HepG2 (cell line): ENCODE results near the gene DPH1. TPM values are rescaled to one million over a fixed set of nuclear protein-coding genes. Genes with fewer than 3 reads are reported as not detected.

Experiments used
- ARHGAP35 ChIP-seq: sonication (generic); formaldehyde crosslinking; IDR thresholded peaks from 2 replicates; pipeline ENCODE4 v1.9.0; 2022; ENCODE audit warnings: mild to moderate bottlenecking, inconsistent platforms, moderate library complexity, missing genetic modification reagents, borderline replicate concordance
- HINFP ChIP-seq: sonication (generic); formaldehyde crosslinking; IDR thresholded peaks from 2 replicates; pipeline ENCODE4 v1.4.0; 2020; ENCODE audit warnings: low read depth, mild to moderate bottlenecking, missing genetic modification reagents
- MIER3 ChIP-seq: IDR thresholded peaks from 2 replicates; pipeline ENCODE4 v1.6.1; 2016; ENCODE audit warnings: missing compliant biosample characterization, borderline replicate concordance
- ZHX2 ChIP-seq, 2 experiments: sonication (generic) in 1 of 2; formaldehyde crosslinking in 1 of 2; IDR thresholded peaks; 2 replicates each; pipeline versions ENCODE4 v1.6.1 to v1.9.0; 2014 to 2022; ENCODE audit warnings: antibody characterized with exemption in 1 of 2, borderline replicate concordance in 1 of 2, inconsistent platforms in 1 of 2, low read depth in 1 of 2, missing genetic modification reagents in 1 of 2
- ZNF10 ChIP-seq: sonication (generic); formaldehyde crosslinking; IDR thresholded peaks from 2 replicates; pipeline ENCODE4 v1.4.0; 2020; ENCODE audit warnings: mild to moderate bottlenecking, low read depth, missing genetic modification reagents, borderline replicate concordance
- ZNF224 ChIP-seq: sonication (generic); formaldehyde crosslinking; IDR thresholded peaks from 2 replicates; pipeline ENCODE4 v1.5.0; 2020; ENCODE audit warnings: mild to moderate bottlenecking, missing genetic modification reagents
- ZNF276 ChIP-seq: sonication (generic); formaldehyde crosslinking; IDR thresholded peaks from 2 replicates; pipeline ENCODE4 v1.4.0; 2020; ENCODE audit warnings: mild to moderate bottlenecking, low read depth, missing genetic modification reagents
- ZNF335 ChIP-seq: sonication (generic); formaldehyde crosslinking; IDR thresholded peaks from 2 replicates; pipeline ENCODE4 v1.4.0; 2020; ENCODE audit warnings: missing genetic modification reagents
- ZNF33A ChIP-seq: sonication (generic); formaldehyde crosslinking; IDR thresholded peaks from 2 replicates; pipeline ENCODE4 v1.5.1; 2020; ENCODE audit warnings: missing genetic modification reagents, mild to moderate bottlenecking, moderate library complexity, borderline replicate concordance
- ZNF670 ChIP-seq: sonication (generic); formaldehyde crosslinking; IDR thresholded peaks from 2 replicates; pipeline ENCODE4 v1.8.0; 2022; ENCODE audit warnings: mild to moderate bottlenecking, missing genetic modification reagents, borderline replicate concordance
- ZNF766 ChIP-seq: sonication (generic); formaldehyde crosslinking; IDR thresholded peaks from 2 replicates; pipeline ENCODE4 v1.5.0; 2020; ENCODE audit warnings: missing genetic modification reagents, borderline replicate concordance
- polyA plus RNA-seq, 8 experiments: library from polyadenylated mRNA; depleted of rRNA in 3 of 8; stranded (reverse) in 7 of 8; unstranded in 1 of 8; fragments of >200 nt; fragmentation: Illumina TruSeq in 4 of 8; extraction: Trizol in 4 of 8; gene quantifications; 2 replicates each; pipeline versions ENCODE4 v1.2.1 to v1.2.3, GENCODE V29; 2011 to 2016; ENCODE audit warnings: low read depth in 4 of 8, missing spikeins in 1 of 8, mixed read lengths in 1 of 8; ENCODE audit not compliant: insufficient read depth in 1 of 8
- total RNA-seq, 5 experiments: library from RNA; depleted of rRNA; stranded (reverse); fragments of >200 nt; fragmentation: Illumina TruSeq; extraction: Trizol; gene quantifications; 2 replicates each; pipeline ENCODE4 v1.2.3, GENCODE V29; 2016; ENCODE audit warnings: low read depth in 1 of 5
- TF ChIP-seq, protein P1 (sequence below): sonication (generic); formaldehyde crosslinking; IDR thresholded peaks from 2 replicates; pipeline ENCODE4 v1.9.0; 2021; ENCODE audit warnings: missing genetic modification reagents, borderline replicate concordance
- TF ChIP-seq, protein P2 (sequence below): sonication (generic); formaldehyde crosslinking; IDR thresholded peaks from 2 replicates; pipeline ENCODE4 v1.8.0; 2022; ENCODE audit warnings: mild to moderate bottlenecking, missing genetic modification reagents

The DPH1 gene
- total and polyA plus RNA-seq, 2 of the 13 experiments (the other 11 are each of a cell fraction or from before 2014, with no cell fraction given), result 25.3 to 42.8 TPM

- TF ChIP-seq ZHX2 (IDR thresholded peaks at IDR 0.05; ENCODE audit: low read depth) (peak; percentile 89), ZHX2 (CRISPR knock-in tag; IDR thresholded peaks at IDR 0.05; ENCODE audit: borderline replicate concordance) (no peak), ZNF766 (CRISPR knock-in tag) (peak; percentile 72; the same call in 1 of the 2 replicates), ARHGAP35 (CRISPR knock-in tag) (no peak), HINFP (CRISPR knock-in tag) (peak; percentile 45; the same call in 1 of the 2 replicates), ZNF670 (CRISPR knock-in tag) (no peak), ZNF224 (CRISPR knock-in tag) (no peak), ZNF335 (CRISPR knock-in tag) (no peak), ZNF10 (CRISPR knock-in tag) (no peak), ZNF33A (CRISPR knock-in tag) (no peak), ZNF276 (CRISPR knock-in tag) (no peak), MIER3 (CRISPR knock-in tag) (no peak)
- TF ChIP-seq, protein P1, sequence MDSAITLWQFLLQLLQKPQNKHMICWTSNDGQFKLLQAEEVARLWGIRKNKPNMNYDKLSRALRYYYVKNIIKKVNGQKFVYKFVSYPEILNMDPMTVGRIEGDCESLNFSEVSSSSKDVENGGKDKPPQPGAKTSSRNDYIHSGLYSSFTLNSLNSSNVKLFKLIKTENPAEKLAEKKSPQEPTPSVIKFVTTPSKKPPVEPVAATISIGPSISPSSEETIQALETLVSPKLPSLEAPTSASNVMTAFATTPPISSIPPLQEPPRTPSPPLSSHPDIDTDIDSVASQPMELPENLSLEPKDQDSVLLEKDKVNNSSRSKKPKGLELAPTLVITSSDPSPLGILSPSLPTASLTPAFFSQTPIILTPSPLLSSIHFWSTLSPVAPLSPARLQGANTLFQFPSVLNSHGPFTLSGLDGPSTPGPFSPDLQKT, result no peak; the same call in 1 of the 2 replicates
- TF ChIP-seq, protein P2, sequence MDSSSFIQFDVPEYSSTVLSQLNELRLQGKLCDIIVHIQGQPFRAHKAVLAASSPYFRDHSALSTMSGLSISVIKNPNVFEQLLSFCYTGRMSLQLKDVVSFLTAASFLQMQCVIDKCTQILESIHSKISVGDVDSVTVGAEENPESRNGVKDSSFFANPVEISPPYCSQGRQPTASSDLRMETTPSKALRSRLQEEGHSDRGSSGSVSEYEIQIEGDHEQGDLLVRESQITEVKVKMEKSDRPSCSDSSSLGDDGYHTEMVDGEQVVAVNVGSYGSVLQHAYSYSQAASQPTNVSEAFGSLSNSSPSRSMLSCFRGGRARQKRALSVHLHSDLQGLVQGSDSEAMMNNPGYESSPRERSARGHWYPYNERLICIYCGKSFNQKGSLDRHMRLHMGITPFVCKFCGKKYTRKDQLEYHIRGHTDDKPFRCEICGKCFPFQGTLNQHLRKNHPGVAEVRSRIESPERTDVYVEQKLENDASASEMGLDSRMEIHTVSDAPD, result no peak
These were observed 11.8 kb downstream of the DPH1 start, which contains the start of gene OVCA2 (continued) for GRCh38 chr17:2041561-2042389.
